ENCODE results near the gene FMO1. TPM values are rescaled to one million over a fixed set of nuclear protein-coding genes. Genes with fewer than 3 reads are reported as not detected.

The FMO1 gene
- total RNA-seq, 1 experiment from 2014 or later, result not detected

DNA sequence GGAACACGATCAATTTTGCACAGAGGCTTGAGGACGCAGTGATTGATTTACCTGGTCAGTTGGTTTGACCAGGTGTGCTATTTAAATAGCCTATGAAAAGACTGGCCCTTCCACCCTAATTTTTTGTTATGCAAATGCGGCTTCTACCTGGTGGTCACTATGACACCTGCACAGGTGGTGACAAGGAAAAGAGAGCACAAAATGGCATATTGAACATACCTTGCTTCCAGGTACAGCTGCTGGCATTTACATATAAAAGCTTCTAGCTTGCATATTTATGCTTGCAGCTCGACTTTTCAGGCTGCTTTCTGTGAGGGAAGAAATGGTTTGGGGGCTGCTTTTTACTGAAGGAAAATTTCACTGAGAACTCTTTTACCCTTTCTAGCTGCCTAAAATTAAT, 50.4 kb downstream of the FMO1 start:
- WGBS (ENCODE audit: extremely low coverage, insufficient read length, low lambda C conversion rate), result no CpG with 5 or more reads among the region's 4 CpGs
- H3K27me3 ChIP-seq (ENCODE audit: insufficient read depth, low read length), result no peaks in the 10 kb centered on the region
- H3K27ac ChIP-seq (ENCODE audit: insufficient read length, low read depth, low read length), result peak overlapping the region; percentile 96
- Mint-ChIP-seq H3K36me3 (ENCODE audit: insufficient read depth in 1 of 3, low read depth in 3 of 3) (peaks cover 2 to 34% (median 4%) of the 10 kb centered on the region in 3 experiments; a peak in 6 of 7 replicates), H3K27ac (peak overlapping the region; percentile 78 to 98 (median 98)), H3K9me3 (peaks cover 14 to 15% of the 10 kb centered on the region in 2 experiments), H3K27me3 (ENCODE audit: low read depth) (no peaks in the 10 kb centered on the region), H3K4me3 (peak overlapping the region; percentile 4 to 60; a peak in 2 of 5 replicates), H3K4me1 (peaks cover 51 to 59% of the 10 kb centered on the region in 2 experiments)
- H3K18ac ChIP-seq (ENCODE audit: insufficient read length, low read depth, low read length), result no peak overlapping the region
- H3K9ac ChIP-seq (ENCODE audit: extremely low read depth, insufficient read length, low read length), result no peak overlapping the region
- H4K20me1 ChIP-seq (ENCODE audit: control insufficient read depth, insufficient read depth, insufficient read length), result no peaks in the 10 kb centered on the region
- no peaks in the 10 kb centered on the region for H3K9me3 ChIP-seq (ENCODE audit: control insufficient read depth, low read depth, low read length)
- H3K4me1 ChIP-seq (ENCODE audit: insufficient read depth, low read length), result peaks cover 29% of the 10 kb centered on the region
- H2BK15ac ChIP-seq (ENCODE audit: low read depth, low read length), result no peak overlapping the region
- no peak overlapping the region for H2BK12ac ChIP-seq (ENCODE audit: insufficient read length, low read depth, low read length)
- no peak overlapping the region for H3T11ph ChIP-seq (ENCODE audit: low read length)
- no peak overlapping the region for H3K23ac ChIP-seq (ENCODE audit: insufficient read length, low read depth, low read length)
- no peak overlapping the region for H2AK5ac ChIP-seq (ENCODE audit: insufficient read length, low read length)
- H2BK20ac ChIP-seq (ENCODE audit: low read depth, low read length, poor library complexity, severe bottlenecking), result no peak overlapping the region
- peak; percentile 72 for DNase-seq
- H3K4ac ChIP-seq (ENCODE audit: low read depth, low read length), result no peak overlapping the region
- H3K79me1 ChIP-seq (ENCODE audit: insufficient read depth, low read depth, low read length, poor library complexity, severe bottlenecking), result no peaks in the 10 kb centered on the region
- H3K14ac ChIP-seq (ENCODE audit: insufficient read depth, low read length), result no peak overlapping the region; the same call in 1 of the 2 replicates
- no peak overlapping the region for H4K8ac ChIP-seq (replicated peaks; ENCODE audit: insufficient read length, low read depth, low read length)
- TF ChIP-seq CTCF (conservative IDR thresholded peaks at IDR 0.05), result no peak
- no peak overlapping the region for H2AFZ ChIP-seq (ENCODE audit: low read length)
- H2BK120ac ChIP-seq (ENCODE audit: low read depth, low read length, poor library complexity, severe bottlenecking), result no peak overlapping the region
- H4K5ac ChIP-seq (ENCODE audit: insufficient read length, low read depth, low read length), result no peak overlapping the region
- H3K23me2 ChIP-seq (ENCODE audit: insufficient read length, low read depth, low read length, poor library complexity, severe bottlenecking), result no peaks in the 10 kb centered on the region
- no peaks in the 10 kb centered on the region for H3K79me2 ChIP-seq (ENCODE audit: insufficient read depth, low read length)
- H3K56ac ChIP-seq (ENCODE audit: insufficient read length, low read depth, low read length), result peak overlapping the region; percentile 4
- peak overlapping the region; percentile 37 for H3K4me2 ChIP-seq (ENCODE audit: insufficient read depth, insufficient read length, low read length)
- no peak overlapping the region for H4K91ac ChIP-seq (ENCODE audit: insufficient read length, low read depth, low read length)
- peak overlapping the region; percentile 50 for H2BK5ac ChIP-seq (ENCODE audit: insufficient read length, low read length)

All from H9 (cell line).